HL-60 (cell line): Measurements from ENCODE around the gene MAGED2.

Experiments used
- CTCF ChIP-seq: IDR thresholded peaks from one replicate; pipeline ENCODE4 v1.5.1; 2011; ENCODE audit warnings: low read length, control low read depth, inconsistent platforms; ENCODE audit not compliant: insufficient read depth
- GABPA ChIP-seq: IDR thresholded peaks from 2 replicates; pipeline ENCODE4 v1.6.1; 2012; ENCODE audit warnings: low read depth
- POLR2AphosphoS5 ChIP-seq: IDR thresholded peaks from 2 replicates; pipeline ENCODE4 v1.6.1; 2012; ENCODE audit warnings: low read depth
- REST ChIP-seq: IDR thresholded peaks from 2 replicates; pipeline ENCODE4 v1.6.1; 2012; ENCODE audit warnings: low read depth; ENCODE audit not compliant: insufficient replicate concordance
- SPI1 ChIP-seq: IDR thresholded peaks from 2 replicates; pipeline ENCODE4 v1.6.1; 2012; ENCODE audit warnings: low read depth, mild to moderate bottlenecking, borderline replicate concordance

- TF ChIP-seq CTCF, result no peak
- no peak for TF ChIP-seq REST
- TF ChIP-seq POLR2AphosphoS5, result no peak
- no peak for TF ChIP-seq SPI1
- no peak for TF ChIP-seq GABPA
These were observed 13.5 kb upstream of the MAGED2 start for GRCh38 chrX:54794028-54794427.
